ENCODE results near the gene TMEM254.

DNA sequence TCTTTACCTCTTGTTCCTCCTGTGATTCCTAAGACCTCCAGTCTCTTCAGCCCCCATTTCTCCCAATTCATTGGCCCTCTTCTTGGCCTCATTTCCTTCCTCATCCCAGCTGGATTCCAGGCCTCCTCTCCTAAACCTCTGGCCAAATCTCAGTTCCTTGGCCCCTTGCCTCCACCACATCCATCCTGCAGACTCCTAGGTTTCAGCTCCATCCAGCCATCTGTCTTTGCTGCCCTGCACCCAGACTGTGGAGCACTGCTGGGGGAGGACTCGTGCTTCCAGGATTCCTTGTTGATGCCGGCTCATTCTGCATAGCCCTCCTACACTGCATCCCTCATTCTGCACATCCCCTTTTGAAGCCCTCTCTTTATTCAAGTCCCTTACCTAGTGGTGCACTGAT is 60.8 kb downstream of the TMEM254 start:
- TF ChIP-seq, protein P1, sequence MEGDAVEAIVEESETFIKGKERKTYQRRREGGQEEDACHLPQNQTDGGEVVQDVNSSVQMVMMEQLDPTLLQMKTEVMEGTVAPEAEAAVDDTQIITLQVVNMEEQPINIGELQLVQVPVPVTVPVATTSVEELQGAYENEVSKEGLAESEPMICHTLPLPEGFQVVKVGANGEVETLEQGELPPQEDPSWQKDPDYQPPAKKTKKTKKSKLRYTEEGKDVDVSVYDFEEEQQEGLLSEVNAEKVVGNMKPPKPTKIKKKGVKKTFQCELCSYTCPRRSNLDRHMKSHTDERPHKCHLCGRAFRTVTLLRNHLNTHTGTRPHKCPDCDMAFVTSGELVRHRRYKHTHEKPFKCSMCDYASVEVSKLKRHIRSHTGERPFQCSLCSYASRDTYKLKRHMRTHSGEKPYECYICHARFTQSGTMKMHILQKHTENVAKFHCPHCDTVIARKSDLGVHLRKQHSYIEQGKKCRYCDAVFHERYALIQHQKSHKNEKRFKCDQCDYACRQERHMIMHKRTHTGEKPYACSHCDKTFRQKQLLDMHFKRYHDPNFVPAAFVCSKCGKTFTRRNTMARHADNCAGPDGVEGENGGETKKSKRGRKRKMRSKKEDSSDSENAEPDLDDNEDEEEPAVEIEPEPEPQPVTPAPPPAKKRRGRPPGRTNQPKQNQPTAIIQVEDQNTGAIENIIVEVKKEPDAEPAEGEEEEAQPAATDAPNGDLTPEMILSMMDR (IDR thresholded peaks at IDR 0.05; ENCODE audit: low read depth, low read length): no peak
- TF ChIP-seq POLR2A (IDR thresholded peaks at IDR 0.05; ENCODE audit: extremely low read depth, insufficient read length): no peak
- TF ChIP-seq, protein P2, sequence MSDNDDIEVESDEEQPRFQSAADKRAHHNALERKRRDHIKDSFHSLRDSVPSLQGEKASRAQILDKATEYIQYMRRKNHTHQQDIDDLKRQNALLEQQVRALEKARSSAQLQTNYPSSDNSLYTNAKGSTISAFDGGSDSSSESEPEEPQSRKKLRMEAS (IDR thresholded peaks at IDR 0.05; ENCODE audit: low read depth, low read length): no peak
